Measurements from ENCODE around the gene NSMF.

DNA sequence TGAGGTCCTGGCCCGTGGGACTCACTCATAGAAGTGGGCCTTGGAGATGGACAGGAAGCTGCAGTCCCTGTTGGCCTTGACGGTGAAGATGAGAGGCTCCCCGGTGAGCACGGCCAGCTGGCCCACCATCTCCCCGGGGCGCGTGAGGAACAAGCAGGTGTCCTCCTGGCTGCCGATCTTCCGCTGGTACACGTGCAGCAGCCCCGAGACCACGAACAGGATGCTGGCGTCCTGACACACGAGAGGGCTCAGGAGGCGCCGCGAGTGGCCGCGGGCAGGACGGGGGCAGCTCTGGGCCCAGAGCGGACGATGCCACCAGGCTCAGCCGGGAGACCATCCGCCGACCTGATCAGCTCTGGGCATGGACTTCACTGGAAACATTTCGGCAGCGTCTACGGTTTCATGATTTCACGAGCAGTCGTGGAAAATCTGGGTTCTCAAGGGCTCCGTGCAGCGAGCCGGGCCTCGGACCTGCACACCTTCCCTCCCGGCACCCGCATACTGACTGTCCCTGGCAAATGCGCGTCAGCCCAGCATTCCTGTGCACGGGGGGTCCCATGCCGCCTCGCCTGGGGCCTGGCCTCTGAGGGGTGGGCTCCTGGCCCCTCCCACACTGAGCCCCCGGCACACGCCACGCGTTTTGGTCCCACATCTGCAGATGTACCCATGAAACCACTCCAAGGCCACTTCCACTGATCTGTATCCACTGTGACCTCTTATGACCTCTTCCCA is 41.7 kb upstream of the NSMF start:
- TF ChIP-seq POLR2A (IDR thresholded peaks at IDR 0.05; ENCODE audit: low read length) (no peak), GATA1 (IDR thresholded peaks at IDR 0.05; ENCODE audit: low read depth, low read length) (no peak)

Measured in erythroblast (primary cell).